ENCODE data around the gene ZNF319. TPM values are rescaled to one million over a fixed set of nuclear protein-coding genes. Genes with fewer than 3 reads are reported as not detected.

ZNF319 gene
- total and polyA plus RNA-seq, 10 of the 15 experiments (the other 5 are each of a cell fraction or from before 2014, with no cell fraction given) = 0.29 to 7.4 (median 1.7) TPM

- no peak overlapping the region for H3K9ac ChIP-seq (ENCODE audit: control insufficient read depth, insufficient read depth, low read length)
- no peak overlapping the region for H3K27ac ChIP-seq (ENCODE audit: control insufficient read depth, insufficient read depth)
- no peaks in the 10 kb centered on the region for H3K27me3 ChIP-seq (replicated peaks in 1 of 2; ENCODE audit: control insufficient read depth in 2 of 2, insufficient read depth in 2 of 2, low read length in 1 of 2)
- no peak overlapping the region for H2AFZ ChIP-seq (ENCODE audit: control insufficient read depth, low read depth, low read length)
- no TSS peak for BruUV-seq (replicated peaks)
- intact Hi-C loops (cut with micrococcal nuclease; ENCODE audit: unreplicated experiment) (no loop called here), in situ Hi-C loops (cut with MboI) (no loop called here)
- H3K9me3 ChIP-seq (replicated peaks; ENCODE audit: control insufficient read depth, insufficient read depth, low read length) = no peaks in the 10 kb centered on the region
- ATAC-seq (no peak), FAIRE-seq (no peak), DNase-seq (ENCODE audit: low read depth, low spot score) (no peak)
- ChIA-PET RAD21 (ENCODE audit: unreplicated experiment) (interaction anchor here (0.6 kb wide), 1 partner anchor 342 kb away, joined by 3 read pairs; no protein-coding TSS in a partner anchor), POLR2A (no interaction called here), SMC1A (ENCODE audit: uncharacterized antibody, unreplicated experiment) (interaction anchor here (2.3 kb wide), 1 partner anchor 91 kb away, joined by 9 read pairs; no protein-coding TSS in a partner anchor), CTCF (no interaction called here)
- H3K79me2 ChIP-seq (ENCODE audit: control insufficient read depth, insufficient read depth, low read length) = peaks cover 12% of the 10 kb centered on the region
- TF ChIP-seq E2F8 (IDR thresholded peaks at IDR 0.05; ENCODE audit: low read depth, partially characterized antibody) (no peak), NR2C1 (IDR thresholded peaks at IDR 0.05) (no peak), FOXM1 (IDR thresholded peaks at IDR 0.05; ENCODE audit: low read depth, low read length) (no peak), POU2F2 (IDR thresholded peaks at IDR 0.05; ENCODE audit: borderline replicate concordance, low read depth, low read length) (no peak), RCOR1 (conservative IDR thresholded peaks at IDR 0.05; ENCODE audit: low read depth, low read length) (no peak), E4F1 (IDR thresholded peaks at IDR 0.05; ENCODE audit: borderline replicate concordance, partially characterized antibody) (no peak)
- 91% methylated on average over 35 of the region's 36 CpGs for WGBS (ENCODE audit: insufficient coverage, insufficient replicate concordance, low lambda C conversion rate, missing lambda C conversion rate)
- H3K4me3 ChIP-seq = no peak overlapping the region
- no peaks in the 10 kb centered on the region; a peak in 1 of 4 replicates for H3K36me3 ChIP-seq (ENCODE audit: control insufficient read depth in 2 of 2, insufficient read depth in 2 of 2, low read length in 1 of 2)
- no peak overlapping the region for H3K4me2 ChIP-seq (ENCODE audit: control insufficient read depth, insufficient read depth)
- peaks cover 13% of the 10 kb centered on the region for H3K4me1 ChIP-seq (ENCODE audit: control insufficient read depth, insufficient read depth, low read length)
- H4K20me1 ChIP-seq (ENCODE audit: control insufficient read depth, insufficient read depth) = no peaks in the 10 kb centered on the region
These were observed 2.8 kb downstream of the ZNF319 start for GRCh38 chr16:57997528-57998265.

Data from GM12878 (cell line).